Measurements from ENCODE around the gene LMTK2. TPM values are rescaled to one million over a fixed set of nuclear protein-coding genes. Genes with fewer than 3 reads are reported as not detected.

LMTK2 gene
- total RNA-seq, 2 donors from 2014 or later = 26.7 to 28.4 TPM

GRCh38 chr7:98192781-98193457, 86.3 kb downstream of the LMTK2 start:
- intact Hi-C loops (cut with DNase I) = no loop called here
- no peak for DNase-seq
- no peak for ATAC-seq

- ATAC-seq (no peak), DNase-seq (no peak)
These were observed 87.0 kb downstream of the LMTK2 start for GRCh38 chr7:98193474-98194180.

DNA sequence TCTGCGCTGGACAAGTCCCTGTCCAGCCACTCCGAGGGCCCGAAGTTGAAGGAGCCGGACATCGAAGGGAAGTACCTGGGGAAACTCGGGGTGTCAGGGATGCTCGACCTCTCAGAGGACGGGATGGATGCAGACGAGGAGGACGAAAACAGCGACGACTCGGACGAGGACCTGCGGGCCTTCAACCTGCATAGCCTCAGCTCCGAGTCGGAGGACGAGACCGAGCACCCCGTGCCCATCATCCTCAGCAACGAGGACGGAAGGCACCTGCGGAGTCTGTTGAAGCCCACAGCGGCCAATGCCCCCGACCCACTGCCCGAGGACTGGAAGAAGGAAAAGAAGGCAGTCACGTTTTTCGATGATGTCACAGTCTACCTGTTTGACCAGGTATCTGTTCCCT, 87.5 kb downstream of the LMTK2 start:
- intact Hi-C loops (cut with DNase I) = no loop called here
- ATAC-seq (no peak), DNase-seq (no peak)

More at GRCh38 chr7:98193474-98194180, 87.0 kb downstream of the LMTK2 start:
- intact Hi-C loops (cut with DNase I) = no loop called here

GRCh38 chr7:98194672-98195457, 88.2 kb downstream of the LMTK2 start:
- intact Hi-C loops (cut with DNase I) = no loop called here
- no peak for DNase-seq
- ATAC-seq = no peak

DNA sequence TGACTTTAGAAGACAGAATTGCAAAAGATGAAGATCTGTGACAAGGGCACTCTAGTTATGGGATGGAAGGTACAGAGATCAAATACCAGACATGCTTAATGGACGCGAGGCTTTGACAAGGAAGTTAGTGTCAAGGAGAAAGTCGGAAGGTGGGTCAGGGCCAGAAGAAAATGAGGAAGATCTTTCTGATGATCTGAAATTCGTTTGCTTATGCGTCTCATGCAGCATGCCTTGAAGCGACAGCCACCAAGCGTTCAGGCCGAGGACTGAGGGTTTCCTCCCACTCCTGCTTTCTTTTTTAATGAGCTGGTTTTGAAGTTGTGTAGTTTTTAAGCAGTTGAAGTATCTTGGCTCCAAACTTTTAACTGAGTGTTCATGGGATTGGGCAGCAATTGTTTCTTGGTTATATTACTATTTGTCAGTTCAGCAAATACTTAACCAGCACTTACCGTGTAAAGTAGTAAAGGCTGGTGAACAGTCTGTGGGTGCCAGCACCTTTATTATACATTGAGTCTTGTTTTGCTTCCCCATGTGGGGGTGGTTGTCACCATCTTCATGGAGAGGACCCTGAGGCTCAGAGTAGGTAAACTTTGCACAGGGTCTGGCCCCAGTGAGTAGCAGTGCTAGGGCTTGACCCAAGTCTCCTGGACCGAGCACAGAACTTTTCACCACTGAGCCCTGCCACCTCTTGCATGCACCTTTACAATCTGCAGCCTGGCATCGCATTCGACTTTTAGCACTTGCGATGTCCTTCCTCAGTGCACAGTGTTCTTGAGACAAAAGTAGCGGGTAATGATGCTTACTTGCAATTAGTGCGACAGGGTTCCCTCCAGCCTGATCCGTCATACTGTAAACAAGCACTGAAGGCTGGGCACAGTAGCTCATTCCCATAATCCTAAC, 90.3 kb downstream of the LMTK2 start:
- no peak for DNase-seq
- ATAC-seq = no peak
- intact Hi-C loops (cut with DNase I) = no loop called here

GRCh38 chr7:98199131-98199530, 92.5 kb downstream of the LMTK2 start:
- ATAC-seq = no peak
- no peak for DNase-seq
- intact Hi-C loops (cut with DNase I) = no loop called here

DNA sequence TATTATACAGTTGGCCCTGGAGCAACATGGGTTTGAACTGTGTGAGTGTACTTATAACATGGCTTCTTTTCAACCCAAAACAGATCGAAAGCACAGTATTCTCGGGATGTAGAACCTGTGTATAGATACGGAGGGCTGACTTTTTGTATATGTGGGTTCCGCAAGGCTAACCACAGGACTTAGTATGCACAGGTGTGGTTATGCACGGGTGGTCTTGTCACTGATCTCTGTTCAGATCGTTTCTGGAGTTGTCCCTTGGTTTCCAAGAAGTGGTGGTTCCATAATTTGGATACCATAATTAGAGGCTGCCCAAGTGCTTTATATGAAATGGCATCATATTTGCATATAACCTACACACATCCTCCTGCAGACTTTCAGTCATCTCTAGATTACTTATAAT, 93.7 kb downstream of the LMTK2 start:
- intact Hi-C loops (cut with DNase I) = no loop called here
- DNase-seq = no peak
- no peak for ATAC-seq

DNA sequence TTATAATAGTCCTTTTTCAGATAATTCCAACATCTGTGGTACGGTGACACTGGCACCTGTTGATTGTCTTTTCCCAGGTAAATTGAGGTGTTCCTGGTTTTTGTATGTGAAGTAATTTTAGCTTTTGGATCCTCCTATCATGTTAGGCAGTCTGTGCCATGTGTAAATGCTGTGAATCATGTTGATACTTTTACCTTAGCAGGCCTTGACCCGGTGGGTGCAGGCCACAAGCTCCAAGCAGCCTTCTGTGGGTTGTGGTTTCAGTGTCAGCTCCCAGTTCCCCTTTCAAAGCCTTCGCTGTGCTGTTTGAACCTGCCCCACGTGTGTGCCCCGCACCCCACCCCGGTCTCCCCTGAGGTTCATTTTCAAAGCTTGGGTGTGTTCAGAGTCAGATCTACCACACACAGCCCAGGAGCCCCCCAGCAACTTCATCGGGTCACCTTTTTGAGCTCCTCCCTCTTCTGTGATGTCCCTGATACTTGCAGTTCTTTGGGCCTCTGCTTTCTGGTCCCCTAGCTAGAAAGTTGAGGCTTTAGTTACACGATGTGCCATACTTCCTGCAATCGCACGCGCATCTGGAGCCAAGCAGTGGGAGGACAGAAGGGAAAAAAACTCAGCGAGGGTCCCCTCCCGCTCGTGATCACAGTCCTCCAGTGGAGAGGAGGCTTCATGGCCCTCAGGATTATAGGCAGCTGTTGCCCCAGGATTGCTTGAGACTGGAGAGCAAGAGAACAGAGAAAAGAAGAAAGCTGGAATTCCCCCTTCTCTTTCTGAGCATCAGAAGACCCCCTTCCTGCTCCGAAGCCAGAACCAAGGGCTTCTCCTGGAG, 95.9 kb downstream of the LMTK2 start:
- intact Hi-C loops (cut with DNase I) = no loop called here
- peak in 1 of 2 donors; percentile 33 for ATAC-seq
- no peak for DNase-seq

DNA sequence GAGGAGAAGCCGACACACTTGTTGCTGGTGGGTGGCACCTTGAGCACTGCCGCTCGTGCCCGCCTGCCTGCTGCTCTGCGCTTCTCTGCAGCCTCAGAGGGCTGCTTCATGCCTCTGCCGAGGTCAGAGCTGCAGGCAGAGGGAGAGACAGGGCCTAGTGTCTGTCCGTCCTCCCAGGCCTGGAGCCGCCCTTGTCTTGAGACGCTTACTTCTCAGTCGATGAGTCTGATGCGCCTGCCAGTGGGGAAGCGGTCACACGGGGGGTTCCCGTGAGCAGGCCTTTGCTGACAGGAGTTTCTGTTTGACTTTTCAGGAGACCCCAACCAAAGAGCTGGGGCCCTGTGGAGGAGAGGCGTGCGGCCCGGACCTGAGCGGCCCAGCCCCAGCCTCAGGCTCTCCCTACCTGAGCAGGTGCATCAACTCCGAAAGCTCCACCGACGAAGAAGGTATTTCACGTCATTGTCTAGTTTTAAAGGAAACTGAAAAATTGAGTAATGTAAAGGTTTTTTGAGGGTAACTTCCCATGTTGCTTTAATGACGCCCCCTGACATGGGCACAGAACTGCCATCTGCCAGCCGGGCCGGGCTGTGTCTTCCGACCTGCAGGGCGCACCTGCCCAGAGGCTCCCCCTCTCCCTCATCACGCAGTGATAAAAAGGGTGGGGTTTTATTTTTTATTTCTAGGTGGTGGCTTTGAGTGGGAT, 96.8 kb downstream of the LMTK2 start:
- DNase-seq = no peak
- intact Hi-C loops (cut with DNase I) = no loop called here
- ATAC-seq = no peak

- intact Hi-C loops (cut with DNase I) = loop anchor here in 1 of 2 donors (2.0 kb wide), 1 partner anchor 19 kb away; no protein-coding TSS in a partner anchor
- ATAC-seq (no peak), DNase-seq (no peak)
These were observed 97.4 kb downstream of the LMTK2 start for GRCh38 chr7:98203964-98204605.

DNA sequence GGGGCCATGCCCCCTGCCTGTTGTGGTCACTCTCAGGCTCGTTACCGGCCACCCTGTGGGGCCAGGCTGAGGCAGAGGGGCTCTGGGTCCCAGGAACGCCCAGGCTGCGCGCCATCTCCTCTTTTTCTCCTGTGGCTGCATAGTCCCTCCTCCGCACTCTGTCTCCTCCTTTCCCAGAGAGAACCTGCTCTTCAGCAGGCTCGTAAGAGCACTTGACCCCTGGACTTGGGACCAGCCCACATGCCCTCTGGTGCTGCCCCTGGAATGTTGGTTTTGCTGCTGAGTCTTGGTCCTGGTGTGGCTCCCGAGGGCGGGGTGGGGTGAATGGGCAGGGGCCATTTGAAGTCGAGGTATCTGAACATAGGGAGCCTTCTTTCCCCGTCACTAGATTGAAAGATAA, 98.0 kb downstream of the LMTK2 start:
- ATAC-seq = no peak
- no peak for DNase-seq
- intact Hi-C loops (cut with DNase I) = loop anchor here in 1 of 2 donors (2.0 kb wide), 1 partner anchor 20 kb away; no protein-coding TSS in a partner anchor

DNA sequence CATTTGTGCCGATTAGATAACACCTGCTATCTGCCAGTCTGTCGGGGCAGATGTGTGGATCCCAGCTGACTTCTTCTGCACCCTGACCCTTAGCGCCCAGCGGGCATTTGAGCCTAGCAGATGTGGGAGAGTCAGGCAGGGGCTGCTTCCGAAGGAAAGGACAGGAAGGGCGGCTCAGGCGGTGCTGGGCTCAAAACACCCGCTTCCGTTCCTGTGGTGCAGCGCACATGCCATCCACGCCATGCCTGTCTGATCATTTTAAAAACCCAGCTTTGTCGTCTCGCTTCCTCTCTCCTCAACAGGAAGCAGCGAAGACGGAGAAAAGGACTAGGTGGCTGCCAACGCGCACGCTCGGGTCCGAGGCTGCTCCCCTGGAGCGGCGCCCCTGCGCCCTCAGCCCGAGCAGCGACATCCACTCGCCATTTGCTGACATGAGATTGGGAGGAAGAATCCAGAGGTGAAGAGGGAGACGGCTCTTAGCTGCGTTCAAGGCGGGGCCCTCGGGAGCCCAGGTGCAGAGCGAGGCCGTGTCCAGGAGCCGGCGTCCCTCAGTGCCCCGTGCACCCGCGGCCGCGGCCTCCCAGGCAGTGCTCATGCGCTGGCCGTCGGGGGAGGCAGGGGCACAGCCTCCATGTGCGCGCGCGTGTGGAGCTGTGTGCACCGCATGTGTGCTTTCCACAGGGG, 98.6 kb downstream of the LMTK2 start:
- ATAC-seq (no peak), DNase-seq (no peak)
- intact Hi-C loops (cut with DNase I) = loop anchor here in 1 of 2 donors (2.0 kb wide), 1 partner anchor 21 kb away; no protein-coding TSS in a partner anchor

DNA sequence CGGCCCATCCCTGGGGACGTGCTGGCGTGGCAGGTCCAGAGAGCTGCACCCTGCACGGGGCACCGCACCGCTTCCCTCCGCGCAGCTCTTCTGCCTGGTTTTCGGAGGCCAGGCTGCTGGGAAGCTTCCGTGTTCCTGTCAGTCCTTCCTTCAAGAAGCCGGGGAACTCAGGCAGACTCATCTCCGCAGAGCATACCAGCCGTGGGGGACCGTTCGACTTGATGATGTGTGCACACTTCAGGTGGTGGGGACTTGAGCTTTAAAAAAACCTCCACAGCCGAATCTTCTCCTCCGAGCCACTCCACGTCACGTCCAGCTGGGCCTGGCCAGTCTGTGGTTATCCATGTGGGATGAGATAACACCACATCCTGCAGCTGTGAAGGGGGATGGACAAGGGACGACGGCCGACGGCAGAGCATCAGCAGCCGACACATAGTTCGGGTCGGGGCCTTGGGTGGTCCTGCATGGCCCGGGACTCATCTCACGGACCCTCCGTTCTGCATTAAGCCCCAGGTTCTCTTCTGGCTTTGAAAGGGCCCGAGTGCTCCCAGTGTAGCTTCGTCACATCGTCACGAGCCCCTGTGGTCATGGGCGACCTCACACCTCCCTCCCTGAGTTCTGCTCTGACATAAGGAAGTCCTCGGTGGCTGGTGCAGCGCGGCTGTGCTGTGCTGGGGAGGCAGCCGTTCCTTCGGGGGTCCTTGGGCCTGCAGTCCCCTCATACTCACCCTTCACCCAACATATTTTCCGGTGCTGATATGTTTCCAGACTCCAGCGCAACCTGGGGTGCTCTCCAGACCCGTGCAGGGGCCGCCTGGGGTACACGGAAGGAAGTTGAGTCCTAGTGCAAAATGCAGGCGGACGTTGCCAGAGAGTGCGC, 100.0 kb downstream of the LMTK2 start:
- ATAC-seq = no peak
- DNase-seq = no peak
- intact Hi-C loops (cut with DNase I) = no loop called here

GRCh38 chr7:98209166-98209920, 102.7 kb downstream of the LMTK2 start:
- intact Hi-C loops (cut with DNase I) = no loop called here
- ATAC-seq (no peak), DNase-seq (no peak)

Data from left cardiac atrium (tissue), 4 donors.